A673 (cell line): Measurements from ENCODE around the gene PLB1.

Experiments used
- CTCF ChIP-seq: fragments of 300-800, 200-600 bp; sonication (generic); conservative IDR thresholded peaks from 2 replicates; pipeline ENCODE4 v1.5.1; 2017; ENCODE audit warnings: low read depth, mild to moderate bottlenecking, antibody characterized with exemption, low read length, moderate library complexity, mixed read lengths
- EZH2 ChIP-seq: fragments of 200-600 bp; sonication (generic); IDR thresholded peaks from 2 replicates; pipeline ENCODE4 v1.6.1; 2017; ENCODE audit warnings: borderline replicate concordance, low read depth, mild to moderate bottlenecking, mixed read lengths, antibody characterized with exemption, low read length; ENCODE audit not compliant: poor library complexity, severe bottlenecking

- no peak for TF ChIP-seq CTCF
- no peak for TF ChIP-seq EZH2
These were observed 147.5 kb downstream of the PLB1 start for GRCh38 chr2:28643327-28643726.
